Activated CD8-positive, alpha-beta T cell treated with anti-CD3 and anti-CD28 coated beads for 36 hours (primary cell): ENCODE results near the gene GLYR1. TPM values are rescaled to one million over a fixed set of nuclear protein-coding genes. Genes with fewer than 3 reads are reported as not detected.
A peak's percentile ranks its signal among the peaks of the same experiment; 100 is the strongest.

Experiments
- ATAC-seq: fragments of 200-7000 bp; cut with Tn5 transposase; one replicate; pipeline ENCODE4 v1.10.0; 2021; ENCODE audit warnings: mild to moderate bottlenecking, moderate library complexity
- CTCF ChIA-PET: fragments of 350-600 bp; sonication (Branson Sonifier 250); formaldehyde crosslinking; loops from one replicate; lab custom pipeline; 2021; ENCODE audit warnings: antibody characterized with exemption; lab: Charles Lee
- POLR2A ChIA-PET: fragments of 350-600 bp; sonication (Branson Sonifier 250); formaldehyde crosslinking; loops from one replicate; lab custom pipeline; 2021; ENCODE audit warnings: antibody characterized with exemption; lab: Charles Lee
- DNase-seq: peaks from one replicate; pipeline ENCODE4 v3.0.0-alpha.2; 2020
- H3K27ac Mint-ChIP-seq: one replicate; pipeline ENCODE4 v1.8.0; 2021; ENCODE audit warnings: mild to moderate bottlenecking, mixed read lengths
- H3K27me3 Mint-ChIP-seq: one replicate; pipeline ENCODE4 v1.8.0; 2021; ENCODE audit warnings: mixed read lengths
- H3K36me3 Mint-ChIP-seq: one replicate; pipeline ENCODE4 v1.8.0; 2021; ENCODE audit warnings: low read depth, mixed read lengths
- H3K4me1 Mint-ChIP-seq: one replicate; pipeline ENCODE4 v1.8.0; 2021; ENCODE audit warnings: low read depth, mixed read lengths
- H3K4me3 Mint-ChIP-seq: one replicate; pipeline ENCODE4 v1.8.0; 2021; ENCODE audit warnings: mild to moderate bottlenecking, moderate library complexity, mixed read lengths
- H3K9me3 Mint-ChIP-seq: one replicate; pipeline ENCODE4 v1.8.0; 2021; ENCODE audit warnings: mixed read lengths
- CTCF ChIP-seq: fragments of 200-600 bp; IDR thresholded peaks from one replicate; pipeline ENCODE4 v1.8.0; 2022; ENCODE audit warnings: antibody characterized with exemption, mild to moderate bottlenecking
- intact Hi-C: fragments of 100-400 bp; cut with micrococcal nuclease; formaldehyde crosslinking; loops from one replicate; pipeline ENCODE4 v1.10.0; 2022
- total RNA-seq, 2 experiments: library from RNA; stranded (reverse); gene quantifications; one replicate each; pipeline ENCODE4 v1.2.3, GENCODE V29; 2021

The GLYR1 gene
- total RNA-seq, 2 experiments from 2014 or later: 63.7 to 64.8 TPM

GRCh38 chr16:4820652-4821051, 26.4 kb downstream of the GLYR1 start:
- no peak for TF ChIP-seq CTCF
- CTCF ChIA-PET: no interaction called here
- H3K27ac Mint-ChIP-seq: no peak overlapping the region
- no peaks in the 10 kb centered on the region for H3K27me3 Mint-ChIP-seq
- H3K4me1 Mint-ChIP-seq: no peaks in the 10 kb centered on the region
- POLR2A ChIA-PET: no interaction called here
- no peak for ATAC-seq
- intact Hi-C loops: no loop called here
- no peak for DNase-seq
- H3K9me3 Mint-ChIP-seq: no peaks in the 10 kb centered on the region
- no peak overlapping the region for H3K4me3 Mint-ChIP-seq
- H3K36me3 Mint-ChIP-seq: peaks cover 26% of the 10 kb centered on the region

- intact Hi-C loops: no loop called here
- no peak for TF ChIP-seq CTCF
- Mint-ChIP-seq H3K9me3 (no peaks in the 10 kb centered on the region), H3K36me3 (peaks cover 43% of the 10 kb centered on the region), H3K4me1 (no peaks in the 10 kb centered on the region), H3K4me3 (no peak overlapping the region), H3K27ac (no peak overlapping the region), H3K27me3 (no peaks in the 10 kb centered on the region)
- ATAC-seq (no peak), DNase-seq (no peak)
- ChIA-PET CTCF (no interaction called here), POLR2A (no interaction called here)
Observed at GRCh38 chr16:4814542-4815173, 32.4 kb downstream of the GLYR1 start.

- ATAC-seq (no peak), DNase-seq (no peak)
- ChIA-PET POLR2A (no interaction called here), CTCF (no interaction called here)
- H3K36me3 Mint-ChIP-seq: peaks cover 43% of the 10 kb centered on the region
- no peaks in the 10 kb centered on the region for H3K27me3 Mint-ChIP-seq
- no peak overlapping the region for H3K27ac Mint-ChIP-seq
- no peak for TF ChIP-seq CTCF
- H3K9me3 Mint-ChIP-seq: no peaks in the 10 kb centered on the region
- intact Hi-C loops: no loop called here
- H3K4me3 Mint-ChIP-seq: no peak overlapping the region
- no peaks in the 10 kb centered on the region for H3K4me1 Mint-ChIP-seq
Observed at GRCh38 chr16:4814046-4814445, 33.0 kb downstream of the GLYR1 start.

- POLR2A ChIA-PET: no interaction called here
- Mint-ChIP-seq H3K36me3 (peaks cover 42% of the 10 kb centered on the region), H3K27me3 (no peaks in the 10 kb centered on the region), H3K4me3 (no peak overlapping the region), H3K4me1 (no peaks in the 10 kb centered on the region), H3K27ac (no peak overlapping the region), H3K9me3 (no peaks in the 10 kb centered on the region)
- TF ChIP-seq CTCF: no peak
- CTCF ChIA-PET: no interaction called here
- no peak for ATAC-seq
- DNase-seq: no peak
- intact Hi-C loops: no loop called here
Observed at GRCh38 chr16:4813251-4814003, 33.7 kb downstream of the GLYR1 start.

GRCh38 chr16:4811773-4812172, 35.3 kb downstream of the GLYR1 start:
- intact Hi-C loops: no loop called here
- DNase-seq (no peak), ATAC-seq (no peak)
- ChIA-PET POLR2A (interaction anchor here (0.9 kb wide), 2 partner anchors 12 to 35 kb away, joined by 3 read pairs; no protein-coding TSS in a partner anchor), CTCF (no interaction called here)
- no peaks in the 10 kb centered on the region for H3K9me3 Mint-ChIP-seq
- H3K36me3 Mint-ChIP-seq: peaks cover 43% of the 10 kb centered on the region
- no peaks in the 10 kb centered on the region for H3K27me3 Mint-ChIP-seq
- peak overlapping the region; percentile 1 for H3K27ac Mint-ChIP-seq
- H3K4me3 Mint-ChIP-seq: no peak overlapping the region
- H3K4me1 Mint-ChIP-seq: no peaks in the 10 kb centered on the region
- TF ChIP-seq CTCF: no peak
